ENCODE data around the gene CNNM2.

GRCh38 chr10:102948786-102949185 lies 30.7 kb downstream of the CNNM2 start:
- TF ChIP-seq EZH2phosphoT487 (IDR thresholded peaks at IDR 0.05; ENCODE audit: borderline replicate concordance, low read length) (no peak), CTCF (IDR thresholded peaks at IDR 0.05; ENCODE audit: low read depth, low read length, poor library complexity, severe bottlenecking) (no peak)
